HK-2 (cell line): ENCODE results near the gene PTGDR2.

Experiments used
- DNase-seq: peaks from one replicate; pipeline ENCODE4 v3.0.0-alpha.2; 2018; ENCODE audit not compliant: unreplicated experiment

The PTGDR2 gene

DNA sequence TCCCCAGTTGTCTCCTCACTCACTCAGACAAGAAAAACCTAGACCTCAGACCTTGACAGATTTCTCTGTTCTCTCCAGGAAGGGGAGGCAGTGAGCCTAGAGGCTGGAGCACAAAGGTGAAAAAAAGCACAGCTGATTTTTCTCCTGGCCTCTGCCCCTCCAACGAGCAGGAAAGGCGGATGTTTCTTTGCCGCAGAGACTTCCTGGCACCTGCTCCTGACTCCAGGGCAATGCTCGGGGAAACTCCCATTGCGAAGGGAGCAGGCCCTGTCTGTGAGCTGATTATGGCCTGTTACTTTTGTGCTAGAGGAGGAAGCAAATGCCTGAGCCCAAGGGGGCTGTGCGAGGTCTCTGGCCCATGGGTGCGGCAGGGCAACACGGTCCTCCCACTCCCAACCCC lies 45.2 kb downstream of the PTGDR2 start:
- DNase-seq, result no peak

- no peak for DNase-seq
These were observed 45.6 kb downstream of the PTGDR2 start for GRCh38 chr11:60810151-60810550.

DNA sequence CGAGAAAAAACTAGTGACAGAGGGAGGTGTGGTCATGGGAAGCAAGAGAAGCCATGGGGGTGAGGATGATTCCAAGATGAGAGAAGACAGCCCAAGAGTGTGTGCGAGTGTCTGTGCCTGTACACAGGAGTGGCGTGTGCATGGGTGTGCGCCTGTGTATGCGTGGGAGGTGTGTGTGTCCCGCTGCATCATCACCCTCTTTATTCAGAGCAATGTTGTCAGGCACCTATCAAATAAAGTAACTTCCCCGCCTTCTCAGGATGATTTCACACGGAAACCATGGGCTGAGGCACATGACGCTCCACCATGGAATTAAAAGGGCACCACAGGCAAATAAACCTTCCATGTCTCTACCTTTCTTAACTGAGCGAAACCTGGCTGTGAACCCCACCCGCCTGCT lies 46.1 kb downstream of the PTGDR2 start:
- no peak for DNase-seq

DNA sequence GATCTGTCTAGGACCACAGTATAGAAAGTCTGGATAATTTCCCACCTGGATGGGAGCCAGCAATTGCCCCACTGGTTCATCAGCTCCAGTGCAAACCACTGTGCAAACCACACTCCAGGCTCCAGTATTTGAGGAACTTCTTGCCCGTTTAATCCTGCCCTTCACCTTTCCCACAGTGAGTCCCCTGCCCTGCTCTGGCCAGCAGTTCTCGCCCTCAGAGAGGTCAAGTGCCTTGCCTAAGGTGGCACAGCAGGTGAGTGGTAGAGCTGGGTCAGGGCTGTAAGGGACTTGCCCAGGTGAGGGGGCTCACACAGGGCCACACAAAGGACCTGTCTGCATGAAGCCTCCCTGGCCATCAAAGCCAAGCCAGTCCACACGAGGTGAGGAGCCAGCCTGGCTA lies 46.5 kb downstream of the PTGDR2 start:
- no peak for DNase-seq

GRCh38 chr11:60803273-60803936 lies 52.3 kb downstream of the PTGDR2 start:
- no peak for DNase-seq

GRCh38 chr11:60801194-60801593 lies 54.6 kb downstream of the PTGDR2 start:
- no peak for DNase-seq
